ENCODE results near the gene SLC7A5.
"Not testable (repeated sequence)": the region's sequence is repeated elsewhere in the genome, so short reads cannot be mapped to it uniquely, and the experiment has no call there.

Gene SLC7A5

GRCh38 chr16:87869061-87869878 lies at the start of gene SLC7A5:
SLC7A5 (minus strand) TSS chr16:87869507; CDS start chr16:87869422, 85 bp downstream.
- peak; percentile 51 for DNase-seq

GRCh38 chr16:87918338-87918737 lies 49.0 kb upstream of the SLC7A5 start:
- no peak for DNase-seq

GRCh38 chr16:87917503-87917902 lies 48.2 kb upstream of the SLC7A5 start:
- DNase-seq = no peak

- DNase-seq = no peak
Measured at GRCh38 chr16:87914812-87915211, 45.5 kb upstream of the SLC7A5 start.

- not testable (repeated sequence) for DNase-seq
Measured at GRCh38 chr16:87914021-87914725, 44.9 kb upstream of the SLC7A5 start.

GRCh38 chr16:87912691-87913090 lies 43.4 kb upstream of the SLC7A5 start:
- not testable (repeated sequence) for DNase-seq

- DNase-seq = peak; percentile 92
Measured at GRCh38 chr16:87911106-87911763, 41.9 kb upstream of the SLC7A5 start.

- peak; percentile 19 for DNase-seq
Measured at GRCh38 chr16:87909203-87909935, 40.1 kb upstream of the SLC7A5 start.

- DNase-seq = not testable (repeated sequence)
Measured at GRCh38 chr16:87908101-87908500, 38.8 kb upstream of the SLC7A5 start.

GRCh38 chr16:87905521-87905920 lies 36.2 kb upstream of the SLC7A5 start:
- DNase-seq = not testable (repeated sequence)

- DNase-seq = not testable (repeated sequence)
Measured at GRCh38 chr16:87904963-87905362, 35.7 kb upstream of the SLC7A5 start.

GRCh38 chr16:87900489-87900888 lies 31.2 kb upstream of the SLC7A5 start:
- not testable (repeated sequence) for DNase-seq

GRCh38 chr16:87897521-87898505 lies 28.5 kb upstream of the SLC7A5 start:
- no peak for DNase-seq

- DNase-seq = not testable (repeated sequence)
Measured at GRCh38 chr16:87896924-87897520, 27.7 kb upstream of the SLC7A5 start.

- not testable (repeated sequence) for DNase-seq
Measured at GRCh38 chr16:87896176-87896890, 27.0 kb upstream of the SLC7A5 start.

- DNase-seq = no peak
Measured at GRCh38 chr16:87895641-87896141, 26.4 kb upstream of the SLC7A5 start.

- DNase-seq = not testable (repeated sequence)
Measured at GRCh38 chr16:87894005-87894404, 24.7 kb upstream of the SLC7A5 start.

- DNase-seq = no peak
Measured at GRCh38 chr16:87891764-87892163, 22.5 kb upstream of the SLC7A5 start.

GRCh38 chr16:87889762-87890161 lies 20.5 kb upstream of the SLC7A5 start:
- DNase-seq = not testable (repeated sequence)

- DNase-seq = not testable (repeated sequence)
Measured at GRCh38 chr16:87888346-87888745, 19.0 kb upstream of the SLC7A5 start.

Measured in DMS153 (cell line).